ENCODE measurements around the gene XPC. TPM values are rescaled to one million over a fixed set of nuclear protein-coding genes. Genes with fewer than 3 reads are reported as not detected.

XPC gene
- total and polyA plus RNA-seq, 4 donors, result 12.7 to 26.7 (median 14.2) TPM

GRCh38 chr3:14133188-14133800 lies 45.1 kb downstream of the XPC start:
- H3K27ac ChIP-seq (ENCODE audit: low read depth in 1 of 2, low read length in 2 of 2), result no peak overlapping the region
- no peak for DNase-seq (ENCODE audit: low spot score)
- H3K4me3 ChIP-seq (ENCODE audit: low read depth in 1 of 3, low read length in 3 of 3), result no peak overlapping the region
- WGBS, result 85% methylated on average over 10 of the region's 10 CpGs
- no peaks in the 10 kb centered on the region for H3K9me3 ChIP-seq (ENCODE audit: control insufficient read depth in 4 of 4, low read length in 3 of 4)
- no peaks in the 10 kb centered on the region for H3K27me3 ChIP-seq (ENCODE audit: control insufficient read depth in 4 of 4, insufficient read depth in 4 of 4, low read length in 3 of 4)
- no peak overlapping the region for H3K9ac ChIP-seq (ENCODE audit: low read depth in 1 of 2, low read length in 2 of 2)
- peaks cover 10 to 58% (median 29%) of the 10 kb centered on the region in 4 donors for H3K36me3 ChIP-seq (ENCODE audit: control insufficient read depth in 4 of 4, insufficient read depth in 3 of 4, low read depth in 1 of 4, low read length in 3 of 4)
- TF ChIP-seq FOXA2 (IDR thresholded peaks at IDR 0.05), result no peak
- TF ChIP-seq HNF4A (conservative IDR thresholded peaks at IDR 0.05), result peak in 1 of 2 donors; percentile 6
- peaks cover 4 to 46% (median 29%) of the 10 kb centered on the region in 4 donors for H3K4me1 ChIP-seq (ENCODE audit: control insufficient read depth in 4 of 4, insufficient read depth in 4 of 4, low read length in 3 of 4)

GRCh38 chr3:14132689-14133088 lies 45.7 kb downstream of the XPC start:
- H3K9ac ChIP-seq (ENCODE audit: low read depth in 1 of 2, low read length in 2 of 2), result no peak overlapping the region
- TF ChIP-seq EGR1 (IDR thresholded peaks at IDR 0.05; ENCODE audit: low read depth in 2 of 2) (no peak), RXRA (IDR thresholded peaks at IDR 0.05) (no peak), HNF4G (IDR thresholded peaks at IDR 0.05) (no peak), ZBTB33 (IDR thresholded peaks at IDR 0.05) (no peak), RAD21 (IDR thresholded peaks at IDR 0.05) (no peak), FOXA2 (IDR thresholded peaks at IDR 0.05) (no peak), GABPA (IDR thresholded peaks at IDR 0.05 in 1 of 2, conservative IDR thresholded peaks at IDR 0.05 in 1 of 2) (no peak), SP1 (IDR thresholded peaks at IDR 0.05) (no peak), HNF4A (conservative IDR thresholded peaks at IDR 0.05) (no peak), JUND (IDR thresholded peaks at IDR 0.05) (no peak), NR2F2 (IDR thresholded peaks at IDR 0.05) (no peak), FOXA1 (IDR thresholded peaks at IDR 0.05) (no peak), CTCF (IDR thresholded peaks at IDR 0.05; ENCODE audit: low read depth, low read length, missing input control) (no peak)
- WGBS, result 91% methylated on average over 6 of the region's 6 CpGs
- no peak overlapping the region for H3K4me3 ChIP-seq (ENCODE audit: low read depth in 1 of 3, low read length in 3 of 3)
- H3K9me3 ChIP-seq (ENCODE audit: control insufficient read depth in 4 of 4, low read length in 3 of 4), result no peaks in the 10 kb centered on the region
- peaks cover 3 to 39% (median 24%) of the 10 kb centered on the region in 4 donors for H3K4me1 ChIP-seq (ENCODE audit: control insufficient read depth in 4 of 4, insufficient read depth in 4 of 4, low read length in 3 of 4)
- peaks cover 10 to 63% (median 29%) of the 10 kb centered on the region in 4 donors for H3K36me3 ChIP-seq (ENCODE audit: control insufficient read depth in 4 of 4, insufficient read depth in 3 of 4, low read depth in 1 of 4, low read length in 3 of 4)
- H3K27me3 ChIP-seq (ENCODE audit: control insufficient read depth in 4 of 4, insufficient read depth in 4 of 4, low read length in 3 of 4), result no peaks in the 10 kb centered on the region
- no peak overlapping the region for H3K27ac ChIP-seq (ENCODE audit: low read depth in 1 of 2, low read length in 2 of 2)
- no peak for DNase-seq (ENCODE audit: low spot score)

- Histone ChIP-seq H3K27me3 (ENCODE audit: control insufficient read depth in 4 of 4, insufficient read depth in 4 of 4, low read length in 3 of 4) (no peaks in the 10 kb centered on the region), H3K4me1 (ENCODE audit: control insufficient read depth in 4 of 4, insufficient read depth in 4 of 4, low read length in 3 of 4) (peaks cover 1 to 34% (median 19%) of the 10 kb centered on the region in 4 donors), H3K27ac (ENCODE audit: low read depth in 1 of 2, low read length in 2 of 2) (no peak overlapping the region), H3K9ac (ENCODE audit: low read depth in 1 of 2, low read length in 2 of 2) (no peak overlapping the region), H3K4me3 (ENCODE audit: low read depth in 1 of 3, low read length in 3 of 3) (no peak overlapping the region), H3K36me3 (ENCODE audit: control insufficient read depth in 4 of 4, insufficient read depth in 3 of 4, low read depth in 1 of 4, low read length in 3 of 4) (peaks cover 10 to 63% (median 29%) of the 10 kb centered on the region in 4 donors), H3K9me3 (ENCODE audit: control insufficient read depth in 4 of 4, low read length in 3 of 4) (no peaks in the 10 kb centered on the region)
- DNase-seq (ENCODE audit: low spot score), result no peak
- 96% methylated on average over 8 of the region's 8 CpGs for WGBS
- no peak for TF ChIP-seq HNF4G (IDR thresholded peaks at IDR 0.05)
These were observed 46.3 kb downstream of the XPC start for GRCh38 chr3:14132120-14132519.
